Measurements from ENCODE around the gene PMM2. TPM values are rescaled to one million over a fixed set of nuclear protein-coding genes. Genes with fewer than 3 reads are reported as not detected.

PMM2 gene
- total RNA-seq, 1 experiment from 2014 or later, result 53.3 TPM

- ChIA-PET POLR2A (no interaction called here), RAD21 (ENCODE audit: low non-redundant PET in 1 of 2, low total read pairs in 2 of 2, uncharacterized antibody in 2 of 2, unreplicated experiment in 2 of 2) (no interaction called here), CTCF (no interaction called here)
- Histone ChIP-seq H3K9ac (ENCODE audit: low read length) (no peak overlapping the region), H3K36me3 (ENCODE audit: control insufficient read depth in 1 of 2, insufficient read depth in 2 of 2, low read length in 2 of 2) (peaks cover 2 to 8% of the 10 kb centered on the region in 2 experiments; a peak in 2 of 4 replicates), H3K79me2 (ENCODE audit: insufficient read depth, low read length) (peaks cover 91% of the 10 kb centered on the region), H3K4me3 (replicated peaks in 1 of 2; ENCODE audit: low read depth in 1 of 2, low read length in 2 of 2) (no peak overlapping the region), H3K4me2 (ENCODE audit: low read length) (no peak overlapping the region), H3K9me2 (ENCODE audit: insufficient read depth) (no peaks in the 10 kb centered on the region), H3K4me1 (ENCODE audit: control insufficient read depth in 1 of 2, insufficient read depth in 2 of 2, low read length in 2 of 2) (peaks cover 39 to 46% of the 10 kb centered on the region in 2 experiments), H2AFZ (ENCODE audit: low read depth, low read length, poor library complexity, severe bottlenecking) (no peak overlapping the region), H3K9me3 (ENCODE audit: control insufficient read depth in 1 of 2, insufficient read depth in 1 of 2, low read depth in 1 of 2, low read length in 2 of 2) (no peaks in the 10 kb centered on the region), H3K27me3 (ENCODE audit: insufficient read depth, low read length) (no peaks in the 10 kb centered on the region), H3K27ac (ENCODE audit: low read depth, low read length) (peak overlapping the region; percentile 45; the same call in 1 of the 2 replicates), H4K20me1 (ENCODE audit: insufficient read depth) (no peaks in the 10 kb centered on the region; the same call in 1 of the 2 replicates)
- no TSS peak for BruUV-seq (replicated peaks)
- no peak for ATAC-seq
- intact Hi-C loops (cut with micrococcal nuclease), result no loop called here
- no peak for TF ChIP-seq ELF1 (IDR thresholded peaks at IDR 0.05; ENCODE audit: borderline replicate concordance, low read depth)
- TF ChIP-seq ATF3 (IDR thresholded peaks at IDR 0.05), result no peak
- no peak for TF ChIP-seq TCF7L2 (IDR thresholded peaks at IDR 0.05; ENCODE audit: borderline replicate concordance, extremely low read depth, insufficient read depth, insufficient read length)
- TF ChIP-seq EGR1 (IDR thresholded peaks at IDR 0.05; ENCODE audit: low read depth), result no peak
- no peak; the same call in 1 of the 2 replicates for TF ChIP-seq MAX (IDR thresholded peaks at IDR 0.05)
- no peak for TF ChIP-seq CTCF (IDR thresholded peaks at IDR 0.05 in 2 of 3, conservative IDR thresholded peaks at IDR 0.05 in 1 of 3; ENCODE audit: borderline replicate concordance in 1 of 3, insufficient read depth in 1 of 3, low read depth in 2 of 3, low read length in 2 of 3)
- TF ChIP-seq ZBTB33 (IDR thresholded peaks at IDR 0.05; ENCODE audit: extremely low read depth, insufficient replicate concordance, low read length), result no peak
- no peak for TF ChIP-seq POLR2A (IDR thresholded peaks at IDR 0.05; ENCODE audit: borderline replicate concordance, extremely low read depth, insufficient read depth, insufficient read length)
- DNase-seq (ENCODE audit: low read depth, low spot score), result no peak
Observed at GRCh38 chr16:8862309-8863130, 64.9 kb downstream of the PMM2 start.

Data from HCT116 (cell line).